HG03175 (cell line): ENCODE data around the gene IGF2BP1.
"Not testable (repeated sequence)": the region's sequence is repeated elsewhere in the genome, so short reads cannot be mapped to it uniquely, and the experiment has no call there.

ENCODE experiments used
- ATAC-seq: cut with Tn5 transposase; IDR thresholded peaks from one replicate; pipeline ENCODE4 v1.9.1; 2021; ENCODE audit warnings: mild to moderate bottlenecking, moderate library complexity; ENCODE audit not compliant: unreplicated experiment

IGF2BP1 gene

DNA sequence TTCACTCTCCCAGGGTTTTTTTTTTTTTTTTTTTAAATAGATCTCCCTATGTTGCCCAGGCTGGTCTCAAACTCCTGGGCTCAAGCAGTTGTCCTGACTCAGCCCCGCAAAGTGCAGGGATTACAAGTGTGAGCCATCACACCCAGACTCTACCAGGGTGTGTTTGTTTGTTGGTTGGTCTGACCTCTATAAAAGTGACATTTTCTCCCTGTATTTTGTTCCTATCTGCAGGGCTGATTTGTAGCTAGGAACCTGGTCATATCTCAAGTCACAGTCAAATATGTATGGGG, 89.1 kb downstream of the IGF2BP1 start:
- no peak for ATAC-seq

DNA sequence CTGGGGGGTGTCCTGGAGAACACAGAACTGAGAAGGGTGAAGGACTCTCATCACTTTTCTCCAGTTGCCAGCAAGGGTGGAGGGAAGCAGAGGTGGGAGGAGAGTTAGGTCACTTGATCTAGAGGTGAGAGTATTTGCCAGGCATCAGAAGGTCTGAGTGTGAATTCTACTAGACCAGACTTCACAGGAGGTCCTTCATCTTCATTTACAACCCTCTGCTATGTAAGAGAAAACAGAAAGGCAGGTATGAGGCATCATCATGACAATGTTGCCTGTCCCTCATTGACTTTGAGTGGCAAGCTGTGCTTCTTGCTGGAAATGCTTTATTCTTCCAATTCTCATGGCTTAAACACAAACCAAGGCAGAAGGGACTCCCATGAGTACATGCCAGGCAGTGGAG, 89.5 kb downstream of the IGF2BP1 start:
- no peak for ATAC-seq

DNA sequence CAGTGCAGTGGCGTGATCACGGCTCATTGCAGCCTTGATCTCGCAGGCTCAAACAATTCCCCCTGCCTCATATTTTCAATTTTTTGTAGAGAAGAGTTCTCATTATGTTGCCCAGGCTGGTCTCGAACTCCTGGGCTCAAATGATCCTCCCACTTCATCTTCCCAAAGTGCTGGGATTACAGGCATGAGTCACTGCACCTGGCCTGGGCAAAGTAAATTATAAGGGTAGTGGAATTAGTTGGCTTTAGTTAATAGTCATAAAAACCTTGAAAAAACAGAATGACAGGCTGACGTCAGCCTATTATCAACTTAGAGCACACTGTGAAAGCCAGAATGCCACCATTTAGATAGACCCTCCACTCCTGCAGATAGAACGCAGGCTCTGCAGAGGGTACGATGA, 91.9 kb downstream of the IGF2BP1 start:
- ATAC-seq = no peak

GRCh38 chr17:49090878-49091594, 93.9 kb downstream of the IGF2BP1 start:
- ATAC-seq = no peak

DNA sequence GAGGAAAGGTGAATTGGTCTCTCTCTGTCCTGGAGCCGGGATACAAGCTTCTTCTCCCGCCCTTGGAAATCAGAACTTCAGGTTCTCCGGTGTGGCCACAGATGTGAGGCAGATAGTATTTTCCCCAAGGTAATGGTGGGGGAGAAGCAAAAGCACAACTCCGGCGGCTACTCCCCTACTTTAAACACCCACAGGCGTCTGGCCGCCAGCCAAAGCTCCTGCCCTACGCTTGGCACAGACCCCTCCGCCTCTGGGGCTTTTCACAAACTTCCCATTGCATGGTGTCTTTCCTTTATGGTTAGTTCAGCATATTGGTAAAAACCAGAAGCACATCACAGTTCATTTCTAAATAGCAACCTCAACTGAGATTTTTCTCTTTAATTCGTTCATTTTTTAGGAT, 95.9 kb downstream of the IGF2BP1 start:
- no peak for ATAC-seq

DNA sequence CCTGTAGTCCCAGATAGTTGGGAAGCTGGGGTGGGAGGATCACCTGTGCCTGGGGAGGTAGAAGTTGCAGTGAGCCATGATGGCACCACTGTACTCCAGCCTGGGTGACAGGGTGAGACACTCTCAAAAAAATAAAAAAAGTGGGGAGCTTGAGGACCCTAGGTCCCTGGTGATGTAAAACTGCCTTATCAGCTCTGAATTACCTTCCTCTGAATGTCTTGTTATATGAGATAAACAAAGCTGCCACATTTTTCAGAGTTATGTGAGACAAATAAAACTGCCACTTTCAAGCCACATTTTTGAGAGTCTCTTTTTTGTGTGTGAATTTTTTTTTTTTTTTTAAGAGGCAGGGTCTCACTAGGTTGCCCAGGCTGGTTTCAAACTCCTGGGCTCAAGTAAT, 103.4 kb downstream of the IGF2BP1 start:
- no peak for ATAC-seq

GRCh38 chr17:49101054-49101534, 103.9 kb downstream of the IGF2BP1 start:
- ATAC-seq = no peak

DNA sequence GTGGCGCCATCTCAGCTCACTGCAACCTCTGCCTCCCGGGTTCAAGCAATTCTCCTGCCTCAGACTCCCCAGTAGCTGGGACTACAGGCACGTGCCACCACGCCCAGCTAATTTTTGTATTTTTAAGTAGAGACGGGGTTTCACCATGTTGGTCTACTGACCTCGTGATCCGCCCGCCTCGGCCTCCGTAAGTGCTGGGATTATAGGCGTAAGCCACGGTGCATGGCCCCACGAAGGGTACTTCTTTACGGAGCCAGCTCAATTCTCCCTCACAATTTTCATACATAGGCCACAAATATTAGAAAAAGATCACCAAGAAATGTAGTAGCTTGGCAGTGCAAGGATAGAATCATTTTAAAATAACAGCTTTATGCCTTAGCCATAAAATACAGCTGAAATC, 106.2 kb downstream of the IGF2BP1 start:
- not testable (repeated sequence) for ATAC-seq

DNA sequence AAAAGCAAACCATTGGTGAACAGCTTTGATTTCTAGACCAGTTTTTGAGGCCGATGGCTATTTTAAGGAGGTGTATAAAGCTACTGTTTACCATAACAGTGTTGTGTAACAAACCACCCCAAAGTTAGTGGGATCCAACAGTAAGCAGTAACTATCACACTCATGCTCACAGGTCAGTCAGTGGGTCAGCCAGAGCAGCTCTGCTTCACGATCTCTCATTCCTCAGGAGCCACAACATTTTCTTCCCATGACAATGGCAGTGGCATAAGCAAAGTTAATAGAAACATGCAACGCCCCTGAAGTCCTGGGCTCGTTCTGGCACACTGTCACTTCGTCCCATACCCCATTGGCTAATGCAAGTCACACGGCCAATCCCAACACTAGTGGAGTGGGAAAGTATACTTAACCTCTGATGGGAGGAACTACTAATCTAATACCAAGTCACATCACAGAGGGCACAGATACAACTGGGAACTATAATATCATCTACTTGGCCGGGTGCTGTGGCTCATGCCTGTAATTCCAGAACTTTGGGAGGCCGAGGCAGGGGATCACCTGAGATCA, 107.4 kb downstream of the IGF2BP1 start:
- ATAC-seq = no peak
